GM15510 (cell line): Measurements from ENCODE around the gene SLC39A11.

ENCODE experiments used
- POLR2A ChIP-seq: IDR thresholded peaks from 3 replicates; pipeline ENCODE4 v1.6.1; 2011; ENCODE audit warnings: borderline replicate concordance; ENCODE audit not compliant: insufficient read length; ENCODE audit errors: extremely low read depth

Gene SLC39A11

DNA sequence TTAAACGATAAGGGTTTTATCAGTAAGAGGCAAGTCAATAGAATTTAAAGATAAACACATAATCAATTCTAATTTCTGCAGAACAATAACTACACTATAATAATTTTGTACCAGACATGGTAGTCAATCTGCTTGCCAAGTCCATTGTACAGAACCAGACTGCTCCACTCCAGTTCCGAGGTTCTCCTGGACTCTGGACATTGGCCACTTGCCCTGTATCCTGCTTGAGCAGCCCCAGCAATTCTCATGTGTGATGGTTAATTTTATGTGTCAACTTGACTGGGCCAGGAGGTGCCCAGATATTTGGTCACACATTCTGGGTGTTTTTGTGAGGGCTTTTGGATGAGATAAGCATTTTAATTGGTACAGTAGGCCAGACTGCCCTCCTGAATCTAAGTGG, 384.6 kb downstream of the SLC39A11 start:
- no peak for TF ChIP-seq POLR2A

DNA sequence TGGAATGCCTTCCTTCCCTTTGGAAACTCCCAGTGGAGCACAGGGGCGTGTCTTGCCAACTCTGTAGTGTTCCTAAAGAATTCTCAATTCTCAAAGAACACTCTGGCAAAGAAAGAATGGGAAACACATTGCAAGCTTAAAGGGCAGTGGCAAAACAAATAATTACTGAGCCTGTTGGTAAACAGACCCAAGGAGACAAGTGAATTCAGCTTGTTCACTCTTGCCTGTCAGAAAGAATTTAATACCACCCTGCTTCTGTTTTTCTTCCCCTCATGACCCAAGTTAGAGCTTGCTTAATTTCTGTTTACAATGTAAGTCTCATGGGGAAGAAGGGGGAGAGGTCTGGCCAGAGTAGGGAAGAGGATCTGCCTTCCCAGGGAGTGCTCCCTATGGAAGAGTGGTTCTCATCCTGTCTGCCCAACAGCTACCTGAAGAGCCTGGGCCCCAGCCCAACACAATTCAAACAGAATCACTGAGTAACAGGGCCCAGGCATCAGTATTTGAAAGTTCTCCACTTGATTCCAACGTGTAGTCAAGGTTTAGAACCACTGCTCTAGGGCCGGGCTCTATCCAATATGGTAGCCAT, 386.0 kb downstream of the SLC39A11 start:
- TF ChIP-seq POLR2A: no peak

DNA sequence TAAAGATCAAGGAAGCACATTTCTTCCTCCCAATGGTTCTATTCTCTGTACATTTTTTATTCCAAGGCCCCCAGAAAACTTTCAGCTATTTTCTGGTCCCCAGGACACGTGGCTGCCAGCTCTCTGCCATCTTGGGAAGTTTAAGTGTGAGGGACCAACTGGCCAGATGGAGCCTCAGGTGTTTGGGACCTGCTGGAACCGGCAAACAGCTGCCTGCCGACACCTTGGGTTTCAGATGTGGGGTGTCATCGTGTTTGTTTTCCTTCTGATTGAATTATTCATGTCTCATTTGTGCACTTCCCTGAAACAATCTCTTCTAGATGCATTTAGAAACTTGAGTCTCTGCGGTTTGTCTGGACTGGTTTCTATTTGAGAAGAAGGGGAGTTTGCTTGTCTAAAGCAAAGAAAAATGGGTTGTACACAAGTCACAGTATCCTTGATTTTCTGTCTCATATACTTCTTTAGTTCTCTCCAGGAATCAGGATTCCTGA, 386.5 kb downstream of the SLC39A11 start:
- TF ChIP-seq POLR2A: no peak

DNA sequence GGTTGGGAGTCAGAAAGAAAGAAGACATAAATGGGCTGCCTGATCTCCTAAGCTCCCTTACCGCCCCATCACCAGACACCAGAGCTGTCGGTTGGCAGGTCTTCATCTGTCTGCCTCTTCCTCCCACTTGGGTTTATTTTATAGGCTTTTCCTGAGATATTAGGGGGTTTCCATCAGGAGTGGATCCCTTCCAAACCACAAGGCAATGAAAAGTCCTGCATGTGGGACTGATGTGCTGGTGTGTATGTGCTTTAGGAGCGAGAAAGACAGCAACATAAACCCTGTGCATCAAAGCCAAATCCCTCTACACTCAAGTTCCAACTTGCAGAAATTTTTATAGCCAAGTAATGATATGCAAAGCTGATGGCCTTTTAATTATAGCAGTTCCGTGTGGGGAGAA, 389.5 kb downstream of the SLC39A11 start:
- no peak for TF ChIP-seq POLR2A

- no peak for TF ChIP-seq POLR2A
Measured at GRCh38 chr17:72702136-72702735, 390.3 kb downstream of the SLC39A11 start.

GRCh38 chr17:72700226-72700625, 392.3 kb downstream of the SLC39A11 start:
- TF ChIP-seq POLR2A: no peak

DNA sequence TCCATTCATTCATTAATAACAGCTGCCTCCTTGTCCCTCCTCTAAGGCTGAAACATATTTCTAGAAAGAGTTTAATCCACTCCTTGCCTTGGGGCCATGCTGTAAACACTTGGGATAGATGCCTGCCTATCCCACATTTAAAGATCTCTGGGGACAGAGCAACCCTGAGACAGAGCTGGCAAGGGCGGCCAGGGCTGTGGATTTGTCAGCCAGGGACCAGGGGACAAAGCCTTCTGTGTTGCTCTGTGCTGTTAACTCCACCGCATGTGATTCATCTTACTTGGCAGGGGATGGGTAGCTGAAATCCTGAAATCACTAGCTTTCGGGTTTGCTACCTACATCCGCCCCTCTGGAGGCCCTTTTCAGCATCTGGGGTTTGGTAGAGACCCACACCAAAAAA, 392.9 kb downstream of the SLC39A11 start:
- TF ChIP-seq POLR2A: no peak

DNA sequence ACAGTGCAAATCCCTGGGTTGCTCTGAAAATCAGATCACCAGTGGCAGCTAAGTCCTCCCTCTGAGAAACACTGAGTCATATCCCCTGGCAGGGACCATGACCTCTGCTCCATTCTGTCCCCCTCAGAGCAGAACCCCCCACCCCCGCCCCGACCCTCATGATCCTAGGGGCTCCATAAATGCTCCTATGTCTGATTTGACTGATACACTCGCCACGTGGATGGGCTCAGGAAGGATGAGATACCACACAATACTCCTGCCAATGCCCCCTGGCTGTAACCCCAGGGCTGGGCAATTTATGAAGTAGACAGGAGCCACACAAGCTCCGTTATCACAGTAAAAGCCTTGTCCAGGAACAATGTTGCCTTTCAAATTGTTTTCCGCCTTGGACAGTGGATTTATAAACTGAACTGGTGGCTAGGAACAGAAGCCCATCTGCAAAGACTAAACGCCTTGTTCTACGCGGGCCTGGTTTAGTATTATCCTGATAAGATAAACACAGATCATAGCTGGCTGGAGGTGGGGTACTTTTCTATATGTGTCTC, 394.8 kb downstream of the SLC39A11 start:
- TF ChIP-seq POLR2A: no peak

- no peak for TF ChIP-seq POLR2A
Measured at GRCh38 chr17:72696721-72697120, 395.8 kb downstream of the SLC39A11 start.

DNA sequence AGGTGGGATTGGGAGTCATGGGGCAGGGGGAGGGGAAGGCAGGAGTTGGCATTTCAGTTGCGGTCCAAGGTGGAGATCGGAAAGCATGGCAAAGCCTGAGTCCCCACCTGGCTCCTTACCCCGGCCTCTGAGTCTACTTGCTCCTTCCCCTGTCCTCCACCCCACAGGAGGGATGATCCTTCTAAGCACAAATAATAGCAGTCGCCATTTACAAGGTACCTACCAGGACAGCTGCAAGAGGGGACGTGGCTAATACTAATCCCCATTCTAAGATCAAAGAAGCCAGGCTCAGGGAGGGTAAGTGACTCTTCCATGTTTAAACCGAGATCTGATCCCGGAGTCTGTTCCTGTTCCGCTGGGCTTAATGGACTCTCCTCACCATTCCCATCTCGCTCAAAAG, 396.3 kb downstream of the SLC39A11 start:
- no peak for TF ChIP-seq POLR2A

DNA sequence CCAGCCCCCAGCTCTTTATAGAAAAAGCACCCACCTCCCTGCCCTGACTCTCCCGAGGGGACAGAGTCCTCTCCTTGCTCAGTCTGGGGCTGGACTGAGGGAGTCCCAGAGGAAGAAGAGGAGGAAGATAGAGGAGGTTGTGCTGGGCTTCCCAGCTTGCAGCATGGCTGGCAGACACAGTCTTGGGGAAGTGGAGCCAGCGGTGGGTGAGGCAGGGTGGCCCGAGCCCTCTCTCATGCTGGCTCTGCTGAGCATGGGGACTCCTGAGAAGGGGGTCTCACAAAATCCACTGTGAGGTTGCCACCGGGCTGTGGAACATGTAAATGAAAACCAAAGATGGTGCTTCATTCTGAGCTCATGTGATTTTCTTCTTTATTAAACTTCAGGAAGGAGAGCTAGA, 398.5 kb downstream of the SLC39A11 start:
- no peak for TF ChIP-seq POLR2A

GRCh38 chr17:72693151-72693878, 399.2 kb downstream of the SLC39A11 start:
- no peak for TF ChIP-seq POLR2A

DNA sequence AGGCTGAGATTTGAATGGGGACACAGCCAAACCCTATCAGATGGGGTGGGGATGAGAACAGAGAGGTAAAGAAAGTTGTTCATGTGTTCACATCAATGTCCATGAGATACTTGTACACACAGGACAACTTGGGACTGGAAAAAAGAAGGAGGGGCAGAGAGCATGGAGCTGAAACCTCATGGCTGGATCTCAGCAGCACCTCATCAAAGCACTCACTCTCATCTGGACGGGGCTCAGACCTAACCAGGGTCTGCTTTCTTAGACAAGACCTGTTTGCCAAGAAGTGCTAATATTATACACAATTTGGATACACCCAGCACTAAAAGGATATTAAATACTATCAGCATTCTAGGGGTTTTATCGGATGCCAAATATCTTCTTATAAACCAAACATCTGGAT, 399.8 kb downstream of the SLC39A11 start:
- TF ChIP-seq POLR2A: no peak

GRCh38 chr17:72691586-72691985, 400.9 kb downstream of the SLC39A11 start:
- no peak for TF ChIP-seq POLR2A

- no peak for TF ChIP-seq POLR2A
Measured at GRCh38 chr17:72691017-72691416, 401.5 kb downstream of the SLC39A11 start.
